SK-N-SH treated with all-trans-retinoic acid at 6 μM for 48 hours (cell line): Measurements from ENCODE around the gene MBD3L1.
A peak's percentile ranks its signal among the peaks of the same experiment; 100 is the strongest.

ENCODE experiments used
- ATAC-seq: fragments of 200-7000 bp; cut with Tn5 transposase; 3 replicates; pipeline ENCODE4 v1.9.1; 2020; ENCODE audit warnings: mild to moderate bottlenecking, moderate library complexity
- ARNTL ChIP-seq: fragments of 450-650 bp; formaldehyde crosslinking; IDR thresholded peaks from 2 replicates; pipeline ENCODE4 v1.5.0; 2020; ENCODE audit warnings: low read depth, mild to moderate bottlenecking, moderate library complexity, borderline replicate concordance
- CSDC2 ChIP-seq: fragments of 250-450 bp; sonication (Bioruptor Pico); IDR thresholded peaks from 2 replicates; pipeline ENCODE4 v1.5.0; 2020; ENCODE audit warnings: mild to moderate bottlenecking, moderate library complexity
- CSRNP3 ChIP-seq: fragments of 250-450 bp; sonication (Bioruptor Pico); IDR thresholded peaks from 2 replicates; pipeline ENCODE4 v1.5.1; 2021; ENCODE audit warnings: mild to moderate bottlenecking, moderate library complexity
- ISL1 ChIP-seq: fragments of 250-450 bp; sonication (Bioruptor Pico); IDR thresholded peaks from 2 replicates; pipeline ENCODE4 v2.1.2; 2022; ENCODE audit warnings: mild to moderate bottlenecking, moderate library complexity
- OSR1 ChIP-seq: fragments of 250-450 bp; sonication (Bioruptor Pico); IDR thresholded peaks from 2 replicates; pipeline ENCODE4 v1.8.0; 2022; ENCODE audit warnings: moderate library complexity, mild to moderate bottlenecking, inconsistent platforms
- PPARA ChIP-seq: fragments of 250-450 bp; sonication (Bioruptor Pico); IDR thresholded peaks from 2 replicates; pipeline ENCODE4 v1.5.0; 2020; ENCODE audit warnings: mild to moderate bottlenecking, borderline replicate concordance
- RARB ChIP-seq: fragments of 250-450 bp; sonication (Bioruptor Pico); IDR thresholded peaks from 2 replicates; pipeline ENCODE4 v1.8.0; 2021; ENCODE audit warnings: mild to moderate bottlenecking, moderate library complexity
- SNAI2 ChIP-seq: fragments of 250-450 bp; sonication (Bioruptor Pico); IDR thresholded peaks from 2 replicates; pipeline ENCODE4 v1.5.0; 2020; ENCODE audit warnings: mild to moderate bottlenecking, moderate library complexity
- TCF4 ChIP-seq: fragments of 250-450 bp; sonication (Bioruptor Pico); IDR thresholded peaks from 2 replicates; pipeline ENCODE4 v1.8.0; 2021; ENCODE audit warnings: mild to moderate bottlenecking, moderate library complexity, borderline replicate concordance
- TOX ChIP-seq: fragments of 250-450 bp; sonication (Bioruptor Pico); IDR thresholded peaks from 2 replicates; pipeline ENCODE4 v1.8.0; 2021; ENCODE audit warnings: mild to moderate bottlenecking, moderate library complexity, borderline replicate concordance
- TSHZ2 ChIP-seq: fragments of 250-450 bp; sonication (Bioruptor Pico); IDR thresholded peaks from 2 replicates; pipeline ENCODE4 v1.5.0; 2020; ENCODE audit warnings: mild to moderate bottlenecking, moderate library complexity
- ZC3H10 ChIP-seq: fragments of 250-450 bp; sonication (Bioruptor Pico); IDR thresholded peaks from 2 replicates; pipeline ENCODE4 v1.5.1; 2021; ENCODE audit warnings: mild to moderate bottlenecking, moderate library complexity
- ZFP3 ChIP-seq: fragments of 250-450 bp; sonication (Bioruptor Pico); IDR thresholded peaks from 2 replicates; pipeline ENCODE4 v1.5.0; 2020; ENCODE audit warnings: mild to moderate bottlenecking, moderate library complexity
- ZFP30 ChIP-seq: fragments of 450-650 bp; formaldehyde crosslinking; IDR thresholded peaks from 2 replicates; pipeline ENCODE4 v1.5.0; 2022; ENCODE audit warnings: mild to moderate bottlenecking, moderate library complexity
- ZNF565 ChIP-seq: fragments of 450-650 bp; formaldehyde crosslinking; conservative IDR thresholded peaks from 2 replicates; pipeline ENCODE4 v1.5.0; 2020; ENCODE audit warnings: low read depth, mild to moderate bottlenecking, moderate library complexity
- ZNF8 ChIP-seq: fragments of 450-650 bp; formaldehyde crosslinking; IDR thresholded peaks from 2 replicates; pipeline ENCODE4 v1.5.0; 2020; ENCODE audit warnings: mild to moderate bottlenecking, moderate library complexity
- TF ChIP-seq, protein P1 (sequence below): fragments of 250-450 bp; sonication (Bioruptor Pico); IDR thresholded peaks from 2 replicates; pipeline ENCODE4 v1.5.1; 2020; ENCODE audit warnings: low read depth, mild to moderate bottlenecking, moderate library complexity

The MBD3L1 gene

GRCh38 chr19:8827277-8827676 lies 4.9 kb upstream of the MBD3L1 start (continued):
- TF ChIP-seq, protein P1, sequence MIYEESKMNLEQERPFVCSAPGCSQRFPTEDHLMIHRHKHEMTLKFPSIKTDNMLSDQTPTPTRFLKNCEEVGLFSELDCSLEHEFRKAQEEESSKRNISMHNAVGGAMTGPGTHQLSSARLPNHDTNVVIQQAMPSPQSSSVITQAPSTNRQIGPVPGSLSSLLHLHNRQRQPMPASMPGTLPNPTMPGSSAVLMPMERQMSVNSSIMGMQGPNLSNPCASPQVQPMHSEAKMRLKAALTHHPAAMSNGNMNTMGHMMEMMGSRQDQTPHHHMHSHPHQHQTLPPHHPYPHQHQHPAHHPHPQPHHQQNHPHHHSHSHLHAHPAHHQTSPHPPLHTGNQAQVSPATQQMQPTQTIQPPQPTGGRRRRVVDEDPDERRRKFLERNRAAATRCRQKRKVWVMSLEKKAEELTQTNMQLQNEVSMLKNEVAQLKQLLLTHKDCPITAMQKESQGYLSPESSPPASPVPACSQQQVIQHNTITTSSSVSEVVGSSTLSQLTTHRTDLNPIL (CRISPR knock-in tag) = no peak
- TF ChIP-seq SNAI2 (CRISPR knock-in tag) = no peak
- TF ChIP-seq TOX = no peak

GRCh38 chr19:8831373-8831772 lies 804 bp upstream of the MBD3L1 start:
- no peak for TF ChIP-seq ZFP30 (CRISPR knock-in tag)
- TF ChIP-seq TSHZ2 (CRISPR knock-in tag) = no peak
- no peak for TF ChIP-seq ZNF8 (CRISPR knock-in tag)
- TF ChIP-seq CSRNP3 (CRISPR knock-in tag) = no peak
- no peak for TF ChIP-seq ZNF565 (CRISPR knock-in tag)
- no peak for TF ChIP-seq SNAI2 (CRISPR knock-in tag)
- TF ChIP-seq ISL1 (CRISPR knock-in tag) = no peak
- TF ChIP-seq, all 23 proteins: peak for 0
- no peak for ATAC-seq

- peak; percentile 57 for ATAC-seq
Measured at GRCh38 chr19:8831832-8832131, 395 bp upstream of the MBD3L1 start.

DNA sequence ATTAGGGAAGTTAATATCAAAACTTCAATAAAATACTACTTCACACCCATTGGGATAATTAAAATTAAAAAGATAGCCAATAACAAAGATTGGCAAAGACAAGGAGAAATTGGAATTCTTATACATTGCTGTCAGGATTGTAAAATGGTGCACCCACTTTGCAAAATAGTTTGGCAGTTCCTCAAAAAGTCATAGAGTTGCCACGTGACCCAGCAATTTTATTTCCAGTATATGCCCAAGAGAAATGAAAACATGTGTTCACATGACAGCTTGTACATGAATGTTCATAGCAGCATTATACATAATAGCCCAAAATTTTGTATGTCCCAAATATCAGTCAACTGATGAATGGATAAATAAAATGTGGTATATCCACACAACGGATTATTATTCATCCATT lies 3.3 kb downstream of the MBD3L1 start:
- no peak for ATAC-seq
- TF ChIP-seq RARB (CRISPR knock-in tag) (no peak), OSR1 (CRISPR knock-in tag) (no peak), PPARA (no peak), ZNF565 (CRISPR knock-in tag) (no peak), ZFP30 (CRISPR knock-in tag) (no peak), TCF4 (no peak), ZNF8 (CRISPR knock-in tag) (no peak), ZC3H10 (CRISPR knock-in tag) (no peak), TOX (no peak), ARNTL (CRISPR knock-in tag) (no peak), CSDC2 (CRISPR knock-in tag) (no peak)
- TF ChIP-seq, protein P1 (CRISPR knock-in tag) = no peak

More at GRCh38 chr19:8831832-8832131, 395 bp upstream of the MBD3L1 start:
- no peak for TF ChIP-seq ZC3H10 (CRISPR knock-in tag)
- TF ChIP-seq TOX = no peak
- no peak for TF ChIP-seq ZFP3 (CRISPR knock-in tag)
- TF ChIP-seq ARNTL (CRISPR knock-in tag) = no peak
- TF ChIP-seq PPARA = no peak
- no peak for TF ChIP-seq TSHZ2 (CRISPR knock-in tag)
- no peak for TF ChIP-seq ZNF565 (CRISPR knock-in tag)
